Activated CD8-positive, alpha-beta memory T cell treated with anti-CD3 and anti-CD28 coated beads, Interleukin-2, amount 50 U/mL, for 1 hour (primary cell): ENCODE measurements around the gene PLEKHO2.
"Not testable (repeated sequence)": the region's sequence is repeated elsewhere in the genome, so short reads cannot be mapped to it uniquely, and the experiment has no call there.

Experiments used
- DNase-seq: peaks from one replicate; pipeline ENCODE4 v3.0.0-alpha.2; 2020; ENCODE audit errors: extremely low read depth

Gene PLEKHO2, protein sequence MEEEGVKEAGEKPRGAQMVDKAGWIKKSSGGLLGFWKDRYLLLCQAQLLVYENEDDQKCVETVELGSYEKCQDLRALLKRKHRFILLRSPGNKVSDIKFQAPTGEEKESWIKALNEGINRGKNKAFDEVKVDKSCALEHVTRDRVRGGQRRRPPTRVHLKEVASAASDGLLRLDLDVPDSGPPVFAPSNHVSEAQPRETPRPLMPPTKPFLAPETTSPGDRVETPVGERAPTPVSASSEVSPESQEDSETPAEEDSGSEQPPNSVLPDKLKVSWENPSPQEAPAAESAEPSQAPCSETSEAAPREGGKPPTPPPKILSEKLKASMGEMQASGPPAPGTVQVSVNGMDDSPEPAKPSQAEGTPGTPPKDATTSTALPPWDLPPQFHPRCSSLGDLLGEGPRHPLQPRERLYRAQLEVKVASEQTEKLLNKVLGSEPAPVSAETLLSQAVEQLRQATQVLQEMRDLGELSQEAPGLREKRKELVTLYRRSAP

DNA sequence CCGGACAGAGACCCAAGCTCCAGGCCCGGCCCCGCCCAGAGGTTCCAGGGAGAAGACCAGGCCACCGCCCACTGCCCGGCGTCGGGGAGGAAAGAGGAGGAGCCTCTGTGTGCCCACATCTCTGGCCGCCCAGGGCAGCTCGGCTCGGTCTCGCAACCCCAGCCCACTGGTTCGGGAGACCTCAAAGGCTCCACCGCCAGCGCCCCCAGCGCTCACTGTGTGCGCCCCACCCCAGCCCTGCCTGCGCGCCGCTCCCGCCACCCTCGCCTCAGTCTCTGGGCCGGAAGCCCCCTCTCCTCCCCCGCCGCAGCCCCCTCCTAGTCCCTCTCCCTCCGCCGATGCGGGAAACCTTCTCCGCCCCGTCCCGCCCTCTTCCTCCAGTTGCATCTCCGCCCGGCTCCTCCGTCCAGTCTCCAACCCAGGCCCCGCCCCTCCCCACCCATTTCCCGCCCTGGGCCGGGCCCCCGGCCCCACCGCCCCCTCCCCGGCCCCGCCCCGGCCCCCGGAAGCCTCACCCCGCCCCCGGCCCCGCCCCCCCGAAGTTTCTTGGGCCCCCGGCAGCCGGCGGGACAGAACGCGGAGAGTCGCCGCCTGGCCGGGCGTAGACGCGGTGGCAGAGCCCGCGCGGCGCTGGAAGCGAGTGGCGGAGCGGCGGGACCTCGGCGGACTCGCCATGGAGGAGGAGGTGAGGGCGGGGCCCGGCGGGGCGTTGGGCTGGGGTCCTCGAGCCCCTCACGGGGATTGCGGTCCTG lies at the start of gene PLEKHO2:
TSS of gene PLEKHO2 (plus strand) at position 572 of the 752 bp plus-strand sequence. CDS start at position 674, 102 bp downstream.
- peak; percentile 80 for DNase-seq

DNA sequence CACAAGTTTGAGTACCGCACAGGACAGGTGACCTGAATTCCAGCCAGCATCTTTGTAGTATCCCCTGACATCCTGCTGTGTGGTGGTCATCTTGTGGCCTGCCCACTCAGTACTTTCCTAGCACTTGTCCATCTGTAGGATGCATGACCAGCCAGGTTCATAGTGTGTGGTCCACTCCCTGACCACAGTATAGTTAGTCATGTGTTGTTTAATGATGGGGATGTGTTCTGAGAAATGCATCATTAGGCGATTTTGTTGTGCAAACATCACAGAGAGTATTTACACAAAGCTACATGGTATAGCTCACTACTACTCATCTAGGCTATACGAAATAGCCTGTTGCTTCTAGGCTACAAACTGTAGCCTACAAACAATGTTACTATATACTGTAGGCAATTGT lies 49.4 kb upstream of the PLEKHO2 start:
- no peak for DNase-seq

DNA sequence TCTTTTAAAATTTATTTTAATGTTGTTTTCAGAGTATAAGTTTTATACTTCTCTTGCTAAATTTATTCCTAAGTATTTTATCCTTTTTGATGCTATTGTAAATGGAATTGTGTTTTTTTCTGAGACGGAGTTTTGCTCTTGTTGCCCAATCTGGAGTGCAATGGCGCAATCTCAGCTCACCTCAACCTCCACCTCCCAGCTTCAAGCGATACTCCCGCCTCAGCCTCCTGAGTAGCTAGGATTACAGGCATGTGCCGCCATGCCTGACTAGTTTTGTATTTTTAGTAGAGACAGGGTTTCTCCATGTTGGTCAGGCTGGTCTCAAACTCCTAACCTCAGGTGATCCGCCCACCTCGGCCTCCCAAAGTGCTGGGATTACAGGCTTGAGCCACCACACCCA lies 46.4 kb upstream of the PLEKHO2 start:
- DNase-seq, result not testable (repeated sequence)

DNA sequence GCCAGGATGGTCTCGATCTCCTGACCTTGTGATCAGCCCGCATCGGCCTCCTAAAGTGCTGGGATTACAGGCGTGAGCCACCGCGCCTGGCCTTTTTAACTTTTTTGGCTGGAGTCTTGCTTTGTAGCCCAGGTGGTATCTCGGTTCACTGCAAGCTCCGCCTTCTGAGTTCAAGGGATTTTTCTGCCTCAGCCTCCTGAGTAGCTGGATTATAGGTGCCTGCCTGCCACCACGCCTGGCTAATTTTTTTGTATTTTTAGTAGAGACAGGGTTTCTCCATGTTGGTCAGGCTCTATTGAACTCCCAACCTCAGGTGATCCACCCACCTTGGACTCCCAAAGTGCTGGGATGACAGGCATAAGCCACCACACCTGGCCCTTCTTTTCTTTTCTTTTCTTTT lies 45.8 kb upstream of the PLEKHO2 start:
- not testable (repeated sequence) for DNase-seq

DNA sequence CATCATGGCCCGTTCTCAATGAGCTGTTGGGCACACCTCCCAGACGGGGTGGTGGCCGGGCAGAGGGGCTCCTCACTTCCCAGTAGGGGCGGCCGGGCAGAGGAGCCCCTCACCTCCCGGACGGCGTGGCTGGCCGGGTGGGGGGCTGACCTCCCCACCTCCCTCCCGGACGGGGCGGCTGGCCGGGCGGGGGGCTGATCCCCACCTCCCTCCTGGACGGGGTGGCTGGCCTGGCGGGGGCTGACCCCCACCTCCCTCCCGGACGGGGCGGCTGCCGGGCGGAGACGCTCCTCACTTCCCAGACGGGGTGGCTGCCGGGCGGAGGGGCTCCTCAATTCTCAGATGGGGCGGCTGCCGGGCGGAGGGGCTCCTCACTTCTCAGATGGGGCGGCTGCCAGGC lies 42.8 kb upstream of the PLEKHO2 start:
- not testable (repeated sequence) for DNase-seq

DNA sequence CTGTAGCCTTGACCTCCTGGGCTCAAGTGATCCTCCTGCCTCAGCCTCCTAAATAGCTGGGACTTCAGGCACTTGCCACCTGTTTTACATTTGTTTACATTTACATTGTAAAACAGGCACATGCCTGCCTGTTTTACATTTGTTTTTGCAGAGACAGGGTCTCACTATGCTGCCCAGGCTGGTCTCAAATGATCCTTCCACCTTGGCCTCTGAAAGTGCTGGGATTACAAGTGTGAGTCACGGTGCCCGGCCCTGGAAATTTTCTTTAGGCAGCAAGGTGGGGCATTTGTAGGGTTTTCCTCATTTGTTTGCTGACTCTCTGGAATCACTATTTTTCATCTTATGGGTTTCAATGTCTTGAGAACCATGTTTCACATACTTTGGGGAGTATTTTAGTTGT lies 41.2 kb upstream of the PLEKHO2 start:
- DNase-seq, result no peak

DNA sequence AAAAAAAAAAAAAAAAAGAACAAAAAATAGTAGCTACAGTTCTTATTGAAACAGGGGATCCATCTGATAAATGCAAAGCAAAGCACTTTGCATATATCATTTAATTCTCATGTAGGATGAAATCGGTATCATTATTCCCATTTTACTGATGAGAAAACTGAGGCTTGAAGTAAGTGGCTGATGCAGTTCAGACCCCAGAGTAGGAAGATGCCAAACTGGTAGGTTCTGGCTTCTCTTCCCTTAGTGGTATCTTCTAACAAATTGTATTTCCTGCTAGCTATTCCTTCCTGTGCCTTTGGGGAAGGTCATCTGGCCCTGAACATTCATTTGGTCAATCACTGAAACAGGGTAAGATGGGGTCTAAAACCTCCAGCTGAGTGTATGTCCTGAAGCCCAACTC lies 38.2 kb upstream of the PLEKHO2 start:
- DNase-seq, result no peak

DNA sequence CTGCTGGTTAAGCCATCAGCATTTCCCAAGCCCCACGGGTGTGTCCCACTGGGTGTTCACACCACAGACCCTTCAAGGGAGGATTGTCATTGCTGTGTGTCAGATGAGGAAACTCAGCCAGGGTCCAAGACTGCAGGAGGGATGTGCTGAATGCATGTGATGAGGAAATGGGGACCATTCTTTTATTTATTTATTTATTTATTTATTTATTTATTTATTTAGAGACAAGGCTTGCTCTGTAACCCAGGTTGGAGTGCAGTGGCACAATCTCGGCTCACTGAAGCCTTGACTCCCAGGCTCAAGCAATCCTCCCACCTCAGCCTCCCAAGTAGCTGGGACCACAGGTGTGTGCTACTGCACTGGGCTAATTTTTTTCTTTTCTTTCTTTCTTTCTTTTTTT lies 37.1 kb upstream of the PLEKHO2 start:
- DNase-seq, result no peak

DNA sequence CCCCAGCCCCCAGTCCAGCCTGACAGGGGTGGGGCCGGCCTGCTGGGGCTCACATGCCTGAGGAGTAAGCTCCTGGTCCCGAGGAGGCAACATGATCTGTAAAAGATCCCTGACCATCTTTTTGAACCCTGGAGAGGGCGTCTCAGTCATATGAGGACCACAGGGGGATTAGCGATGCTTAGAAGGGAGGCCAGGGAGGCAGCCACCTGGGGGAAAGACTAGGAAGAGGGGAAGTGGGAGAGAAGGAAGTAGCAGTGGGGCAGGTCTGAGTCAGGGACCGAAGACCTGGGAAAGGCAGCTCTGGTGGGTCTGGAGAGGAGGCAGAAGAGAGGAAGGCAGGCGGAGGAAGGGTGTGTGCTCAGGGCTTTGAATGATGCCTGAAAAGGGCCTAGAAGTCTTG lies 35.2 kb upstream of the PLEKHO2 start:
- DNase-seq, result no peak

DNA sequence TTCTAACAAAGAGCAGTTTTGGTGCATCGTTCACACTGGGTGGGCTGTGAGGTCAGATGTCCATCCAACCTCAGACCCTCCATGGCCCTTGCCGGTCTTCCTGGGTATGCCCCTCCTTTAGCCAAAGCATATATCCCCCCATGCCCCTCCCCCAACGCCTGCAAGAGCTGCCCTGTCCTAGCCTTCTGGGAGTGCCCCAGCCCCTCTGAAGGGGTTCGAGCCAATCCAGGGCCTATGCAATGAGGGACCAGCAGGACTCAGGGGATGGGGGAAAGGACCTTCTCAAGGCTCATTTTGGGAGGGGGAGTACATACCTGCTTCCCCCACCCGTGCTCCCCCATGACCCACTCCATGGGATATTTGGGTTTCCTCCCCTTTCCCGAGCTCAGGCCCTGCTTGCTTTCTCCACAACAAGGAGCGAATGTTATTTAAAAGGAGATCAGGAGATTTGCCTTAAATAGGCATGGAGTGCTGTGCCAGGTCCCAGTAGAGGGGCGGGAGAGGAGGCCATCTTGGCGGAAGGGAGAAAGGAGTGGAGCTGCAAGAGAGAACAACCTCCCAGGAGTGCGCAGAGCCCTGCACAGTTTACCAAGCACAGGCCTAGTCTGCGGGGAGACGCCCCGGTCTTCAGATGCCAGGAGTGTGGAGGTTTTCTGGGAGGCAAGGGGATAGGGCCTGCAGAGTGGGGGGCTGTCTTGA lies 34.5 kb upstream of the PLEKHO2 start:
- DNase-seq, result no peak

DNA sequence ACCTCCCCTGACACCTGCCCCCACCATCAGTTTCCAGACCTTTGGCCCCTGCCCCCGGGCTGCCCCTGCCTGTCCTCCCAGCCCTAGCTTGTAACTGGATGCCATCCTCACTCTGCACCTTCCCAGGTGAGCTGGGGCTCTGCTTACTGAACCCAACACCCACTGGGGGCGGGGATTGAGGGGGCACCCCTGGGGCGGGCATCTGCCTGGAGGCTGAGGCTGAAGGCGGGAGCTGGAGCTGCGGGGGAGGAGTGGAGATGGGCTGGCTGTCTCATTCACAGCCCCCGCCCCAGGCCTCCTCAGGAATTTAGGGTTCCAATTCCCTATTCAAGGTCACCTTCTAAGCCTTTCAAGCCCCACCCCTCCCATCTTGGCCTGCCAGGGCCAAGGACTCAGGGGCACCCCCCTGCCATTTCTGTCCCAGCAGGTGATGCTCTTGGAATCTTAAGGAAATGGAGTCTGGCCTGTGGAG lies 33.9 kb upstream of the PLEKHO2 start:
- DNase-seq, result no peak

DNA sequence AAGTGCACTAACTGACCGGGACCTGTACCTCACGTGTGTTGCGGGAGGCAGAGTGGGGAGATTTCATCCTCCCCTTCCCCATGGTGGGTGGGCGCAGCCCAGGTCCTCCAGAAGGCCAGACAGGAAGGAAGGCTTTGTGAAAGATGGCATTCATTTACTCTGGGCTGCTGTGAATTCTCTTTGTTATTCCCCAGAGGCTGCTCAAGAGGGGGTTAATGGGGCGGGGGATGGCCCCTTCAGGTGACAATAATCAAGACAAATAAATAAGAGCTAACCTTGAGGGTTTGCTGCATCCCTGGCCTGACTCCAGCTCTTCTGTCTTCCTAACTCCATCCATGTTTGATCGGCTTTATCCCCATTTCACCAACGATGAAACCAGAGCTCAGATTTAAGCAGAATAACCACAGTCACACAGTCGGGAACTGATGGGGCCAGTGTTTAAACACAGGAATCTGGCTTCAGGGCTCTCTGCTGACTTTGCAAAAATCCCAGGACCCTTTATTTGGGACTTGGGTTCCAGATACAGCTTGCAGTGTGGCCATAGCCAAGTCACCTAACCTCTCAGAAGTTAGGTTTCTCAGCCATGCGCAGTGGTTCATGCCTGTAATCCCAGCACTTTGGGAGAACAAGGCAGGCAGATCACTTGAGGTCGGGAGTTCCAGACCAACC lies 32.8 kb upstream of the PLEKHO2 start:
- no peak for DNase-seq

DNA sequence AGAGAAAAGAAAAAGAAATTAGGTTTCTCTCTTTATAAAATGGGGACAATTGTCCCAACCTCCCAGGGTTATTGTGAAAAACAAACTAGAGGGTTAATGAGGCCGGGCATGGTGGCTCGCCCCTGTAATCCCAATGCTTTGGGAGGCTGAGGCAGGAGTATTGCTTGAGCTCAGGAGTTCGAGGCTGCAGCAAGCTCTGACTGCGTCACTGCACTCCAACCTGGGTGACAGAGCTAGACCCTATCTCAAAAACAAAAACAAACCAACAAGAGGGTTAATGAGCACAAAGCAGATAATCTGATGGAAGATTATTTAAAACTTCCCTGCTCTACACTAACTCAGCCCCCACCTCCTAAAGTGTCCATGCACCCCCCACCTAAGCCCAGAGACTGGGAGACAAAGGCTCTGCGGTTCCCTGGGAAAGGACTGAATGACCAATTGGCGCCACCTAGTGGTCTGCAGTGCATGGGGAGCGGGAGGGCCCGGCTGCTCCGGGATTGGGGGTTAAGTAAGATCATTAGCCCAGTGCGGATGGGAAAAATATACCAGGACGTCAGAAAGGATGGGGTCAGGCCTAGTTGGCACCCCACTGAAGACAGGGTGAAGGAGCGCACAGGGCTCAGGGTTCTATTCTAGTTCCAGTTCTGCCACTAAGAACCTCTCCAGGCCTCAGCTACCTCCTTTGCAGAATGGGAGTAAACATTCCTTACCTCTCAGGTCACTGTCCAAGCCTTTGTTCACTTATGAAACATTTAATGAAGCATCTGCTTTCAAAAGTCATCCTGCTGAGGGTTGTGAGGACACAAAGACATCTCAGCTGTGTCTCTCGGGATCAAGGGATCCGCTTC lies 31.8 kb upstream of the PLEKHO2 start:
- DNase-seq, result peak; percentile 18

DNA sequence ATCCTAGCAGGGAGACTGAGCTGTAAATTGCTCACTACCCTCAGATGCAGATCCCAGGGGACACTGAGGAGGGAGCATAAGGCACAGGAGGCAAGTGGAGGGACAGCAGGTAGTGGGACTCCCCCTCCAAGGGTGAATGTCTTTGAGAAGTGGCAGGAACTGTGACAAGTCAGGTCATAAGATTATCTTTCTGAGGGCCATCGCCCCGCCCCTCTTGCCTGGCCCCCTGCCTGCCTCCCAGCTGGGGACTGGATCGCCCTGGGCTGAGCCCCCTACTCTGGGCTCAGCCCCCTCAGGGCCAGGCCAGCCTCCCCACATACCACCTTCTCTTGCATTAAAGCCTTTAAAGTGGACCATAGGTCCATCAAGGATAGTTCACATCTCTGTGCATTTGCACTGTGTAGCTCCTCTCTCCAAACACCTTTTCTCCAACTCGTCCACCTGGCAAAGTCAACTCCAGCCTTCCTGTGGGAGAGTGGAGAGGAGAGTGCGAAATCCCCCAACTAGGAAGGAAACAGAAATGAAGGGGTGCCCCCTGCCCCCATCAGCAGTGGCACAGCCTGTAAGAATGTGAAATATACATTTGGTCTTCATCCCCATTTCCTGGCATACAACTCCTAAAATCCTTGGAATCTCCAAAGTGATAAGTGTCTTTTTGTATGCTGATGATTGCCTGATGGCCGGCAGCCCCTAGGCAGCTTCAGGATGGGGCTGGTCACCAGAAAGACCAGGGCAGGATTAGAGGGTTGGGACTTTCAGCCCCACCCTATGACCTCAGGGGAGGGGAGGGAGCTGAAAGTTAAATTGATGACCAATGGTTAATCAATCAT lies 31.0 kb upstream of the PLEKHO2 start:
- DNase-seq, result no peak

DNA sequence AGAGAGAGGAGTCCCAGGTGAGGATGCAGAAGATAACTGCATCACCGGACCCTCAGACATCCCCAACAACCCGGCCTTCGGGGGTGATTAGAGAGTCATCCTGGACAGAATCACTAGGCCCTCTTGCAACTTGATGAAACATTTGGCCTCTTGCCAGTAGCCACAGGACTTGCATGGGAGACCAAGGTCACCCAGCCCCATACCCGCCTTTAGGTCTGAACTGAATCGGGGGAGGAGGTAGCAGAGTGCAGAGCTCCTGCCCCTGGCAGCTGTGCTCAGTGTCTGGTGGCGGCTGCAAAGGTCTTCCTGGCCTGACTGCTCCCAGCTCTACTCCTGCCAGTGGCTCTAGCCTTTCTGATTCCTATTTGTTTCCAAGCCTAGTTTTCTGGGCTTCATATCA lies 28.6 kb upstream of the PLEKHO2 start:
- DNase-seq, result no peak

DNA sequence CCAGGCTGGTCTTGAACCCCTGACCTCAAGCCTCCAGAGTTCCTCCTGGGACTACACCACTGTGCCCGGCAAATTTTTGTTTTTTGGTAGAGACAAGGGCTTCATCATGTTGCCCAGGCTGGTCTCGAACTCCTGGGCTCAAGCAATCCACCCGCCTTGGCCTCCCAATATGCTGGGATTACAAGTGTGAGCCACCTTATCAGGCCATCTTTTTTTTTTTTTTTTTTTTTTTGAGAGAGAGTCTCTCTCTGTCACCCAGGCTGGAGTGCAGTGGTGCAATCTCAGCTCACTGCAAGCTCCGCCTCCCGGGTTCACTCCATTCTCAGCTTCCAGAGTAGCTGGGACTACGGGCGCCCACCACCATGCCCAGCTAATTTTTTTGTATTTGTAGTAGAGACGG lies 27.4 kb upstream of the PLEKHO2 start:
- not testable (repeated sequence) for DNase-seq

DNA sequence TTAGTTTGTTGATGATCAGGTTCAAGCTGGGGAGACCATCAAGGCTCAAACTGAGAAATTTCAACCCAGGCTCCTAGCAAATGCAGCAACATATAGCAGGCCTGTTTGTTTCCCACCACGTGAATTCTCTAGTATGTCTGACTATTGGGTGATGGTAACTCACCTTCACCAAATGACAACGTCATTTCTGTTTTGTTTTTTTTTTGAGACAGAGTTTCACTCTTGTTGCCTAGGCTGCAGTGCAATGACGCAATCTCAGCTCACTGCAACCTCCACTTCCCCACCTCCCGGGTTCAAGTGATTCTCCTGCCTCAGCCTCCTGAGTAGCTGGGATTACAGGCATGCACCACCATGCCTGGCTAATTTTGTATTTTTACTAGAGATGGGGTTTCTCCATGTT lies 26.8 kb upstream of the PLEKHO2 start:
- not testable (repeated sequence) for DNase-seq

DNA sequence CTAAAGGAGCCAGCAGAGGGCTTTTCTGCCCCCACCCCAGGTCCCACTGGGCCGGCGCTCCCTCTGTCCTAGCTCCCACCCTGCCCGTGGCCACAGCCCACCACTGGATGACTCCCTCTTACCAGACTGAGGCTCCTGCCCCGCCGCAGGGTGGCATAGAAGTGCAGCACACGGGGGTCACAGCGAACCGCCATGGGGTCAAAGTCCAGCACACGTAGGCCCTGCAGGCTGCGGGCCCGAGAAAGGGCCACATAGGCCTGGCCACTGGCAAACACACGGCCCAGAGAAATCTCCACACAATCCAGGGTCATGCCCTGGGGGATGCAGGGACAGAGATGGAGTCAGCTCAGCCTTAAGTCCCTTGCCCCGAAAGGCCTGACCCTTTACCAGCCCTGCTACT lies 25.3 kb upstream of the PLEKHO2 start:
- DNase-seq, result no peak

DNA sequence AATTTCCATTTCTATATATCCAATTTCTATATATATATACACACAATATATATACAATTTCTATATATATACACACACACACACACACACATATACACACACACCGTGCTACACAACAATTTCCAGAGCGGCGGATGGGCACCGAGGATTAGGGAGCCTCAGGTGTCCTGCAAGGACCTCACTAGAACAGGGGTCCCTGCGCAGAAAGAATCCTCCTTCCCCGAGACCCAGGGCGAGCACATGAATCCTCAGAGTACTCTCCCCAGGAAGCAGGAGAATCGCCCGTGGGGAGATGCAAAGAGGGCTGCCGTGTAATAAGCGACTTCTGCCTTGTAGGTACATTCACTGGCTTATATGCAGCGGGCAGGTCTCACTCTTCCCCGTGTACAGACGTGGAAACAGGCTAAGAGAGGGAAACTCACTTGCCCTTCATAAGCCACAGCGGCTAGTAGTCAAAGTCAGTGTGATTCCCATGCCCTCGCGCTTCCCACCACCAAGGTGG lies 16.7 kb upstream of the PLEKHO2 start:
- DNase-seq, result no peak
